GM19023 (cell line): ENCODE data around the gene TMEM151A.
"Not testable (repeated sequence)": the region's sequence is repeated elsewhere in the genome, so short reads cannot be mapped to it uniquely, and the experiment has no call there.

Experiments used
- ATAC-seq: cut with Tn5 transposase; IDR thresholded peaks from one replicate; pipeline ENCODE4 v1.9.1; 2021; ENCODE audit warnings: mild to moderate bottlenecking, moderate library complexity; ENCODE audit not compliant: unreplicated experiment

Gene TMEM151A

DNA sequence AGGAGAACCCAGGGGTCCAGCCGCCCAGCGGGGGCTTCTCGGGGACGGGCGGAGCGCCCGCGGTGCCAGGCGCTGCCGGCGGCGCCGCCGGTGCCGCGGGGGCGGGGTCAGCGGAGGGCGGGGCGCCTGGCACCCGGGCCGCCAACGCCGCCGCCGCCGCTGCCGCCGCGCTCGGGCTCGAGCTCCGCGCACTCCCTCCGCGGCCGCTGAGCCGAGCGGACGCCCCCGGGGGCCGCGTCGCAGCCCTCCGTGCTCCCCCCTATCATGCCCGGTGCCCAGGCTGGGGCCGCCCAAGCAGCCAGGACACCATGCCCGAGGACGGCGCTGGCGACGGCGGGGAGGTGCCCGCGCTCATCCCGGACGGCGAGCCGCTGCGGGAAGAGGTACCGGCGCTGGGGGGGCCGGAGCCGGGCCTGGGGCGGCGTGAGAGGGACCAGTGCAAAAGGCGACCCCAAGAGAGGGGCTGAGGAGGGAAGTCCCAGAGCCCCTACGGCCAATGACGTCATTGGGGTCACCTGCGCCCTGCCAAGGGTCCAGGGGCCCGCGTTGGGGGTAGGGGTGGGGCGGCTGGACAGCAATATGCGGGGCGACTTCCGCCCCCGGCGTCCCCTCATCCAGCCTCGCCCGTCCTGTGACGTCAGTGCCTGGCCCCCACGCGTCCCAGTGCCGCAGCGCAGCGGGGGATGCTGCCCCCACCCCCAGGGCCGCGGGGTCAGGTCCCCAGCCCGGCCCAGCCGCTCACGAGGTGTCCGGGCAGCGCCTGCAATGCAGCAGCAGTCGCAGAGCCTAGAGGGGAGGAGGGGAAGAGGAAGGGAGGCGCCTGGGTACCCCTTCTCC is at the start of gene TMEM151A:
Gene TMEM151A, plus strand, starts transcription at position 189 of the 837 bp plus-strand sequence. Its CDS starts 120 bp downstream, at position 309.
- ATAC-seq = no peak

DNA sequence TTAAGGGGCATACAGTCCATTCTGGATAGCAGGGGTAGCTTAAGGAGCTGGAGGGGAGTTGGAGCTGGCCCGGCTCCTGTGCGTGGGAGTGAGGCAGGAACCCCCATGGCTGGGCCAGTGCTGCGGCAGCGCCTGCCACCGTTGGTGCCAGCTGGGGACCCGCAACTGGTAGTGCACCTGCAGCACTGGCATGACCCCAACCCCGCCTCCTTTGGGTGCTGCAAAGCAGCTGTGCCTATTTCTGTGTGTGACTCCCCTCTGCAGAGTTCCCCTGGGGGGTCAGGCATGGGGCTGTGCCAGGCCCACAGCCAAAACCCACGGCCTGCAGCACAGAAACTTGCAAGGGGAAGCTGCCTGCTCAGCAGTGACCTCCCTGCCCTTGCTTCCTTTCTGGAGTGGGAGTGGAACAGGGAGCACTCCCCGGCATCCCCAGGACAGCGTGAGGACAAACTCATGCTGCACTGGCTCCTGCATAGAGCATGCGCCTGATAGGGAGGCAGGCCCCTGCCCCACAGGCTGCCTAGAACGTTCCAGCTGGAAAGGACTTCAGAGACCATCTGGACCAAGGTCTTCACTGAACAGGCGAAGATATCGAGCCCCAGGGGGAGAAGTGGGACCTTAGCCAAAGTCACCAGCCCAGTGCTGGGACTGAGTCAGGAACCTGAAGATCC is 49.5 kb upstream of the TMEM151A start:
- no peak for ATAC-seq

DNA sequence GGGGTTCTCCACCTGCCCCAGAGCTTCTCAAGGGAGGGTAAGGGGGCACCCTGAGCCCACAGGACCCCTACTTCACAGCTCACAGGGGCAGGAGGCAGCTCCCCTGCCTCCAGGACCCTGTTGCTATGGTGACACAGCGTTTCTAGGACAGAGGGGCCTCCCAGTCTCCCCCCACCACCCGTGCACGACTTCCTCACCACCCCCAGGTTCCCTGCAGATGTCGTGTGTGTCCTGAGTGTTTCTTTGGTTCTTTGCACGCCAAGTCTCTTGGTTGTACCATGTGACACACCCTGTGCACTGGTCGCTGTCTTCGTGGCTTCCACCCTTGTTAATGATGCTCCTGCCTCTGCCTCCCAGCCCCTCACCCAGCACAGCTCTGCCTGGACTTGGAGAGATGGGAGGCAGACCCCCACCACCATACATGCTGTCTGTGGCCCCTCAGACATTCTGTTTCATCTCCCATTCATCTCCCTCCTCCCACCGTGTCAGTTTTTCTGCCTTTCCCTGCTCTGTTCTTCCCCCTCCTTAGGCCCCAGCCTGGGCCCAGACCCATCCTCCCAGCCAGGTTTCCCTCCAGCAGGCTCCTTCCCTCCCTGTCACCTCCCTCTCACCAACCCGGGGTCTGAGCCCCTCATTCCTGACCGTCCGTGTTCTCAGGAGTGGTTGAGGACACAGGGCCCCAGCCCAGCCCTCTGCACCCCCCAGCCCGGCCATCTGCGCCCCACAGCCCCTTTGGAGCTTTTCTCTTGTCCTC is 47.7 kb upstream of the TMEM151A start:
- no peak for ATAC-seq

DNA sequence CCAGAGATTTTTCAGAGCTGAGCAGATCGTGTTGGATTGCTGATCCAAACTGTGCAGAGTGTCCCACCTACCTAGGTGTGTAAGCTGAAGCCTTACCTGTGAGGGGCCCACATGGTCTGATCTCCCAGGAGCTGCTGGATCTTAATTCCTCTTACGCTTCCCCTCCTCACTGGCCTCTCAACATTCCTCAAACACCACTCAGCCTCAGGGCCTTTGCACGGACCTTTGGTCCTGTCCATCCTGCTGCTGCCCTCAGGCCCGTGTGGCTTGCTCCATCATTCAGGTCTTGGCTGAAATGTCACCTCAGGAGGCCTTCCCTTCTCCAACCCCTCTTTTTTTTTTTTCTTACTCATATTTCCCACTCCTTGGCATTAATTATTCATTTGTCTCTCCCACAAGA is 44.4 kb upstream of the TMEM151A start:
- no peak for ATAC-seq

DNA sequence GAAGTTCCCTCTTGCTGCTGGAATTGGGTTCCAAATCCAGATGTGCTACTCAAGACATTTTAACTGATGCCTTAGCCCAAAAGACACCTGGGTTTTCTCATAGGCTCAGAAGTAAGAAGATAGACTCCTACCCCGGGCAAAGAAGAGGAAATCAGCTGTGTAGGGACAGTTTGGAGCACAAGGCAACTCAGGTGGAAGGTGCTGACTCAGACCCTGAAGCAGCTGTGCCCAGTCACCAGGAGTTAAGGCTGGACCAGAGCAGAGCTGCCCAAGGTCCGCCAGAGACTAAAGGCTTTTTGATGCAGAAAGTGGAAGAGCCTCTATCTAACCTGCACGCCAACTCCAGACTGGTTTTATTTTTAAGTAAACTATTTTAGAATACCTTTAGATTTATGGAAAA is 43.9 kb upstream of the TMEM151A start:
- ATAC-seq = no peak

DNA sequence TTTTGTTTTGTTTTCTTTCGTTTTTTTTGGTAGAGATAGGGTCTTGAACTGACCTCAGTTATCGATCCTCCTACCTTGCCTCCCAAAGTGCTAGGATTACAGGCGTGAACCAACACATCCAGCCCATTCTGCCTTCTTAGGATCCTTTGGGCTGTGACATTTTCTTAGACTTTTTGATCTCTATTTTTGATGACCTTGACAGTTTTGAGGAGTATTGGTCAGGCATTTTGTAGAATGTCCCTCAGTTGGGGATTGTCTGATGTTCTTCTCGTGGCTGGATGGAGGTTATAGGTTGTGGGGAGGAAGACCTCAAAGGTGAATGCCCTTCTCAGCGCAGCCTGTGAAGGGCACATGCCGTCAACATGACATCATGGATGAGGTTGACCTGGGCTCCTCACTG is 42.8 kb upstream of the TMEM151A start:
- ATAC-seq = no peak

DNA sequence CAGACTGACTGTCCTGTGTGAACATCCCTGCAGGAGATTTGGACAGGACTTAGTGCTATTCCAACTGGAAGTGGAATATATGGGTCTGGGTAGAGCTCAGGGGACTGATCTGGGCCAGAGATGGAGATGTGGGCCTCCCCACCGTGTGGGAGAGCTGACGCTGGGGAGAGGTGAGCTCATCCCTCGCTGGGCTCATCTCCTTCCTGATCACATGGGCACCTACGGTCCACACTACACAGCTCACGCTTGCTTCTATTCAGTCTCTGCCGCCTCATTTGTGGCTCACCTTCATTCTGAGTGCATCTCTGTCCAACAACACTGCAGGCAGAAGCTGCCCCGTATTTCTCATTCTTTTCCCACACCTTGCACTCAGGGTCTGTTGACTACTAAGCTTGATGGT is 39.9 kb upstream of the TMEM151A start:
- ATAC-seq = no peak

GRCh38 chr11:66253081-66253480 is 38.6 kb upstream of the TMEM151A start:
- not testable (repeated sequence) for ATAC-seq

- ATAC-seq = no peak
Observed at GRCh38 chr11:66258473-66258893, 33.2 kb upstream of the TMEM151A start.

GRCh38 chr11:66259225-66259624 is 32.5 kb upstream of the TMEM151A start:
- ATAC-seq = no peak

GRCh38 chr11:66259956-66260355 is 31.7 kb upstream of the TMEM151A start:
- no peak for ATAC-seq

GRCh38 chr11:66261578-66261977 is 30.1 kb upstream of the TMEM151A start:
- ATAC-seq = no peak

- no peak for ATAC-seq
Observed at GRCh38 chr11:66262191-66262590, 29.5 kb upstream of the TMEM151A start.

GRCh38 chr11:66262696-66263095 is 29.0 kb upstream of the TMEM151A start:
- ATAC-seq = no peak

GRCh38 chr11:66263231-66263630 is 28.5 kb upstream of the TMEM151A start:
- no peak for ATAC-seq

- ATAC-seq = no peak
Observed at GRCh38 chr11:66263785-66264184, 27.9 kb upstream of the TMEM151A start.

GRCh38 chr11:66264383-66264782 is 27.3 kb upstream of the TMEM151A start:
- ATAC-seq = no peak

GRCh38 chr11:66264914-66265313 is 26.8 kb upstream of the TMEM151A start:
- no peak for ATAC-seq

DNA sequence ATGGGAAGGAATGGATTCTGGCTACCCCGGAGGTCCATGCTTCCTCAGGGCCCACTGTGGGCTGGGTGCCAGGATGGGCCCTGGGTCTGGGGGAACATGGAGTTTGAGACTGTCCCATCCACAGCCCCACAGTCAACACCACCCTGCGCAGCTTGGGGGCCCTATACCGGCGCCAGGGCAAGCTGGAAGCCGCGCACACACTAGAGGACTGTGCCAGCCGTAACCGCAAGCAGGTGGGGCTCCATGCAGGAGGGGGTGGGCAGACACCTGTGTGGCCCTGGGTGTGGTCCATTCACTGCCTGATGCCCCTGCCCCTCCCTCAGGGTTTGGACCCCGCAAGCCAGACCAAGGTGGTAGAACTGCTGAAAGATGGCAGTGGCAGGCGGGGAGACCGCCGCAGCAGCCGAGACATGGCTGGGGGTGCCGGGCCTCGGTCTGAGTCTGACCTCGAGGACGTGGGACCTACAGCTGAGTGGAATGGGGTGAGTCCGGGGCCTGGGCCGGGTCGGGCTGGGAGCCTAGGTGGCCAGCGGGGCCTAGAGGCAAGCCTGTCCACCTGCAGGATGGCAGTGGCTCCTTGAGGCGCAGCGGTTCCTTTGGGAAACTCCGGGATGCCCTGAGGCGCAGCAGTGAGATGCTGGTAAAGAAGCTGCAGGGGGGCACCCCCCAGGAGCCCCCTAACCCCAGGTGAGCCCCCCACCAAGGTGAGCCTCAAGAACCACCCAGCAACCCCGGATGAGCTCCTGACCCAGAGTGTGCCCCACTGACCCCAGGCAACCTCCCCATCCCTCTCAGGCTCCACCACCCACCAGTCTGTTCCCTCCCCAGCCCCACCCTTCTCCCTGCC is 25.9 kb upstream of the TMEM151A start:
- ATAC-seq = no peak

- ATAC-seq = no peak
Observed at GRCh38 chr11:66266378-66267038, 25.2 kb upstream of the TMEM151A start.
